ENCODE measurements around the gene CHST6. TPM values are rescaled to one million over a fixed set of nuclear protein-coding genes. Genes with fewer than 3 reads are reported as not detected.
"Not testable (repeated sequence)": the region's sequence is repeated elsewhere in the genome, so short reads cannot be mapped to it uniquely, and the experiment has no call there.

The CHST6 gene
- total RNA-seq, 6 experiments from 2014 or later, result 0.05 TPM; not detected in 4

DNA sequence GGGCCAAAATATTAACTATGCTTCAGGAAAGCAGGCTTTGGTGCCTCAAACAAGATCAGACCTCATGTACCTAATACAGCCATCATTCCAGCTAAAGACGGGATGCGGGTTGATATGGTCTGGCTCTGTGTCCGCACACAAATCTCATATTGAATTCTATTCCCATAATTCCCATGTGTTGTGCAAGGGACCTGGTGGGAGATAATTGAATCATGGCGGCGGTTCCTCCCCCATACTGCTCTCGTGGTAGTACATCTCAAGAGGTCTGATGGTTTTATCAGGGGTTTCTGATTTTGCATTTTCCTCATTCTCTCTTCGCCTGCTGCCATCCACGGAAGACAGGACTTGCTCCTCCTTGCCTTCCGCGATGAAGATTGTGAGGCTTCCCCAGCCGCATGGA is 19.1 kb upstream of the CHST6 start:
- Mint-ChIP-seq H3K27me3 (ENCODE audit: insufficient read depth) (peaks cover 4% of the 10 kb centered on the region; the same call in 1 of the 2 replicates), H3K27ac (no peak overlapping the region), H3K9me3 (no peaks in the 10 kb centered on the region), H3K4me3 (no peak overlapping the region), H3K4me1 (ENCODE audit: low read depth) (peaks cover 12% of the 10 kb centered on the region), H3K36me3 (ENCODE audit: low read depth) (no peaks in the 10 kb centered on the region)
- TF ChIP-seq, protein P1, sequence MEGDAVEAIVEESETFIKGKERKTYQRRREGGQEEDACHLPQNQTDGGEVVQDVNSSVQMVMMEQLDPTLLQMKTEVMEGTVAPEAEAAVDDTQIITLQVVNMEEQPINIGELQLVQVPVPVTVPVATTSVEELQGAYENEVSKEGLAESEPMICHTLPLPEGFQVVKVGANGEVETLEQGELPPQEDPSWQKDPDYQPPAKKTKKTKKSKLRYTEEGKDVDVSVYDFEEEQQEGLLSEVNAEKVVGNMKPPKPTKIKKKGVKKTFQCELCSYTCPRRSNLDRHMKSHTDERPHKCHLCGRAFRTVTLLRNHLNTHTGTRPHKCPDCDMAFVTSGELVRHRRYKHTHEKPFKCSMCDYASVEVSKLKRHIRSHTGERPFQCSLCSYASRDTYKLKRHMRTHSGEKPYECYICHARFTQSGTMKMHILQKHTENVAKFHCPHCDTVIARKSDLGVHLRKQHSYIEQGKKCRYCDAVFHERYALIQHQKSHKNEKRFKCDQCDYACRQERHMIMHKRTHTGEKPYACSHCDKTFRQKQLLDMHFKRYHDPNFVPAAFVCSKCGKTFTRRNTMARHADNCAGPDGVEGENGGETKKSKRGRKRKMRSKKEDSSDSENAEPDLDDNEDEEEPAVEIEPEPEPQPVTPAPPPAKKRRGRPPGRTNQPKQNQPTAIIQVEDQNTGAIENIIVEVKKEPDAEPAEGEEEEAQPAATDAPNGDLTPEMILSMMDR (IDR thresholded peaks at IDR 0.05), result no peak
- DNase-seq, result no peak

DNA sequence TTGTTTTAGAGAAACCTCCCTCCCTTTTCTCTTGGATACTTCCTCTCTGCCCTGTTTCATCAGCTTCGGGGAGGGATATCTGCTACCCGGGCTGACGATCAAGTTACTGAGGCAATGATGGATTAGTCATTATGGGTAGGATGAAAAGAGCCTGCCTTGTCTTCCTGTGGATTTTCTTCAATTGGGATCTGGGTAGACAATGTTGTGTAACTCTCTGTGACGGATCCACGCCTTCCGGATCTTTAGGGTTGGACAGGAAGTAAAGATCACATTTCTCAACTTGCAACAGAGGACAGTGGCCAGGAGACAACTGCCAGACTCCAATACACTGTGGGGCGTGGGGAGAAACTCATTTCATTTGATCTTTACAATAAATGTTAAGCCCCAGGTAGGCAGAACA is 11.3 kb upstream of the CHST6 start:
- Mint-ChIP-seq H3K36me3 (ENCODE audit: low read depth) (no peaks in the 10 kb centered on the region), H3K27ac (peak overlapping the region; percentile 76), H3K9me3 (no peaks in the 10 kb centered on the region), H3K4me3 (peak overlapping the region; percentile 54), H3K4me1 (ENCODE audit: low read depth) (peaks cover 21% of the 10 kb centered on the region), H3K27me3 (ENCODE audit: insufficient read depth) (peaks cover 6% of the 10 kb centered on the region)
- peak; percentile 77 for DNase-seq
- TF ChIP-seq, protein P1 (IDR thresholded peaks at IDR 0.05), result no peak

DNA sequence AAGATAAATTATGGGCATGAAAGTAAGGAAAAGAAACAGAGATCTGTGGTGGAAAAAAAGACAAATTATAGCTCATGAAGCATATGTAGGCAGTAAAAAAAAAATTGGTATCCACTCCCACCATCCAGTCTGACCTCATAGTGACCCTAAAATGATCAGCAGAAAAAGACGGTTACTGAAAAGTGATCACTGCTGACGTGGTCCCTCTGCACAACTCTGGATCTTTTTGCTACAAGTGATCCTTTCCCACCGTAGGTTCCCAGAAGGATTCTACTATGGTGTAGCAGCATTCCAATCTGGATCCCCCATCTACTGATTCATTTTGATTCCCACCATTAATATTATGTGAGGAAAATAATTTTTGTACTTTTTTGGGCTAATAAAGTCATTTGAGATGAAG is 10.9 kb upstream of the CHST6 start:
- H3K27ac Mint-ChIP-seq, result peak overlapping the region; percentile 76; the same call in 1 of the 2 replicates
- TF ChIP-seq, protein P1 (IDR thresholded peaks at IDR 0.05), result no peak
- H3K4me1 Mint-ChIP-seq (ENCODE audit: low read depth), result peaks cover 23% of the 10 kb centered on the region
- H3K27me3 Mint-ChIP-seq (ENCODE audit: insufficient read depth), result peaks cover 6% of the 10 kb centered on the region
- no peak for DNase-seq
- peak overlapping the region; percentile 54 for H3K4me3 Mint-ChIP-seq
- H3K36me3 Mint-ChIP-seq (ENCODE audit: low read depth), result no peaks in the 10 kb centered on the region
- no peaks in the 10 kb centered on the region for H3K9me3 Mint-ChIP-seq

DNA sequence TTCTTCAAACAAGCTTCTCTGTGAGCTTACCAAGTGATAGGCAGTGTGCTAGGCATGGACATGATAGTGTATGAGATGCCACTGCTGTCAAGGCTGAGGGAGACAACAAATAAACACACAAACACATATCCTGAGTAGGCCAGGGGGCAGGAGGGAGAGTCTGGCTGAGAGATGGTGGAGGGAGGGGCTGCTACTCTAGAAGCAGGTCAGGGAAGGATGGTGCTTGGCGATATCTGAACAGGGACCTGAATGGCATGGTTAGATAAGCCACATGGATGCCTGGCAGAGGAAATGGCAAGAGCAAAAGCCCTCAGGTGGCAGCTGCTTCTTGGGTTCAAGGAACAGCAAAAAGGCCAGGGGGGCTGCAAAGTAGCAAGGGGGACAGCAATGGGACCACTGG is 8.6 kb upstream of the CHST6 start:
- Mint-ChIP-seq H3K27me3 (ENCODE audit: insufficient read depth) (peaks cover 4% of the 10 kb centered on the region), H3K4me1 (ENCODE audit: low read depth) (peaks cover 23% of the 10 kb centered on the region), H3K36me3 (ENCODE audit: low read depth) (no peaks in the 10 kb centered on the region), H3K27ac (no peak overlapping the region), H3K4me3 (no peak overlapping the region), H3K9me3 (no peaks in the 10 kb centered on the region)
- TF ChIP-seq, protein P1 (IDR thresholded peaks at IDR 0.05), result no peak
- DNase-seq, result no peak

DNA sequence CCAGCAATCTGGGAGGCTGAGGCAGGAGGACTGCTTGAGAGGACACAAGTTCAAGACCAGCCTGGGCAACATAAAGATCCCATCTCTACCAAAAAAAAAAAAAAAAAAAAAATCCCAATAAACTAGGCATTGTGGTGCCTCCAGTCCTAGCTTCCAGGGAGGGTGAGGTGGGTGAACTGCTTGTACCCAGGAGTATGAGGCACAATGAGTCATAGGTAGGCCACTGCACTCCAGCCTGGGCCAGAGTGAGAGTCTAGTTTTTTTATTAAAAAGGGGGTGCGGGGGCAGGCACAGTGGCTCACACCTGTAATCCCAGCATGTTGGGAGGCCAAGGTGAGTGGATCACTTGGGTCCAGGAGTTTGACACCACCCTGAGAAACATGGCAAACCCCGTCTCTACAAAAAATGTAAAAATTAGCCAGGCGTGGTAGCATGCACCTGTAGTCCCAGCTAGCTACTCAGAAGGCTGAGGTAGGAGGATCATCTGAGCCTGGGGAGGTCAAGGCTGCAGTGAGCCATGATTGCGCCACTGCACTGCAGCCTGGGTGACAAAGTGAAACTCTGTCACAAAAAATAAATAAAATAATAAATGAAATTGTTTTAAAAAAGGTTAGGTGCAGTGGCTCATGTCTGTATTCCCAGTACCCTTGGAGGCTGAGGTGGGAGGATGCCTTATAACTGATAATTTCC is 7.8 kb upstream of the CHST6 start:
- TF ChIP-seq, protein P1 (IDR thresholded peaks at IDR 0.05), result no peak
- Mint-ChIP-seq H3K27me3 (ENCODE audit: insufficient read depth) (peaks cover 2% of the 10 kb centered on the region), H3K9me3 (no peaks in the 10 kb centered on the region), H3K4me1 (ENCODE audit: low read depth) (peaks cover 23% of the 10 kb centered on the region), H3K27ac (no peak overlapping the region), H3K4me3 (no peak overlapping the region), H3K36me3 (ENCODE audit: low read depth) (no peaks in the 10 kb centered on the region)
- no peak for DNase-seq

DNA sequence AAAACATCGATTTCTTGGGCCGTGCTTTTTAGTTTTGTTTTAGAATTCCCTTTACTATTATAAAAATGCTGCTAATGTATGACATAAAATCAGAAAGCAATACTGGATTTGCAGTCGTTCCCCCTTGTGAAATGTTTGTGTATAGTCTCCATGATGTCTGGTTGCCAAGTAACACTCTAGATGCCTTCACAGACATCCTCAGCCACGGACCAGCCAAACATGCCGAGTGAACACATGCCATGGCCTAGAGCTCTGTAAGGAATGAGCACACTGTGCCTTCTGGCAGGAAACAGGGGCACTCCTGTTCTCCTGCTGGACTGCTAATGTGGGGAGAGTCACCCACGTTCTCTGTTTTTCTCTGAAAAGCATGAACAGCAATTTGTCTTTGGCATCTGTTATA is 6.6 kb upstream of the CHST6 start:
- not testable (repeated sequence) for H3K36me3 Mint-ChIP-seq (ENCODE audit: low read depth); H3K9me3 Mint-ChIP-seq; H3K27me3 Mint-ChIP-seq (ENCODE audit: insufficient read depth)
- peak overlapping the region; percentile 37; the same call in 1 of the 2 replicates for H3K27ac Mint-ChIP-seq
- DNase-seq, result peak; percentile 76
- peaks cover 21% of the 10 kb centered on the region for H3K4me1 Mint-ChIP-seq (ENCODE audit: low read depth)
- peak overlapping the region; percentile 58 for H3K4me3 Mint-ChIP-seq

Data from HFFc6 (cell line).